ENCODE measurements around the gene ABCA9.
"Not testable (repeated sequence)": the region's sequence is repeated elsewhere in the genome, so short reads cannot be mapped to it uniquely, and the experiment has no call there.

ABCA9 gene

DNA sequence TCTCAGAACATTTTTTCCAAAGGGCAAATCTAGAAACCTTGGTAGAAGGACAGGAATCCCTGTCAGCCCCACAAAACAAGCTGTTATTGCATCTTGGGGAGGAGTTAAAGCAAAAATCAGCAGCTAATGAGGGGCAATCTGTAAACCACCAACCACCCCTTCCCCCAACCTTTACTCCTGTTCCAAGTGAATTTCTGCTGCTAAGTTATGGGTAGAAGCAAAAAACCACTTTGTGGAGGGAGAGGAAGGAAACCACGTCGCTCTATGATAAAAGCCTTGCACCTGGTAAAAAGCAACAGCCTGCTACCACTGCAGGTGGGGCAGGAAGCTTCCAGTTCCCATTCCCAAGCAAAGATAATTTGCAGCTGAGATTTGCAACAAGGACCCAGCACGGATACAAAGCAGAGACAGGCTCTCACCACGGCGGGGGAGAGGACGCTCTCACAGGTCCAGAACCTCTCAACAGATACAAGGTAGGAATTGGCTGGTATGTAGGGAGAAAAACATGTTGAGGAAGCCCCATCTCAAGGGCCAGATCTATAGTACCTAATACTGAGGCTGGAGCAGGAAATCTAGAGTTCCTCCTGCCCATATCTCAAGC, 116.2 kb downstream of the ABCA9 start:
- TF ChIP-seq, protein P1, sequence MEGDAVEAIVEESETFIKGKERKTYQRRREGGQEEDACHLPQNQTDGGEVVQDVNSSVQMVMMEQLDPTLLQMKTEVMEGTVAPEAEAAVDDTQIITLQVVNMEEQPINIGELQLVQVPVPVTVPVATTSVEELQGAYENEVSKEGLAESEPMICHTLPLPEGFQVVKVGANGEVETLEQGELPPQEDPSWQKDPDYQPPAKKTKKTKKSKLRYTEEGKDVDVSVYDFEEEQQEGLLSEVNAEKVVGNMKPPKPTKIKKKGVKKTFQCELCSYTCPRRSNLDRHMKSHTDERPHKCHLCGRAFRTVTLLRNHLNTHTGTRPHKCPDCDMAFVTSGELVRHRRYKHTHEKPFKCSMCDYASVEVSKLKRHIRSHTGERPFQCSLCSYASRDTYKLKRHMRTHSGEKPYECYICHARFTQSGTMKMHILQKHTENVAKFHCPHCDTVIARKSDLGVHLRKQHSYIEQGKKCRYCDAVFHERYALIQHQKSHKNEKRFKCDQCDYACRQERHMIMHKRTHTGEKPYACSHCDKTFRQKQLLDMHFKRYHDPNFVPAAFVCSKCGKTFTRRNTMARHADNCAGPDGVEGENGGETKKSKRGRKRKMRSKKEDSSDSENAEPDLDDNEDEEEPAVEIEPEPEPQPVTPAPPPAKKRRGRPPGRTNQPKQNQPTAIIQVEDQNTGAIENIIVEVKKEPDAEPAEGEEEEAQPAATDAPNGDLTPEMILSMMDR (IDR thresholded peaks at IDR 0.05; ENCODE audit: borderline replicate concordance, insufficient read depth, low read depth, low read length) = no peak

DNA sequence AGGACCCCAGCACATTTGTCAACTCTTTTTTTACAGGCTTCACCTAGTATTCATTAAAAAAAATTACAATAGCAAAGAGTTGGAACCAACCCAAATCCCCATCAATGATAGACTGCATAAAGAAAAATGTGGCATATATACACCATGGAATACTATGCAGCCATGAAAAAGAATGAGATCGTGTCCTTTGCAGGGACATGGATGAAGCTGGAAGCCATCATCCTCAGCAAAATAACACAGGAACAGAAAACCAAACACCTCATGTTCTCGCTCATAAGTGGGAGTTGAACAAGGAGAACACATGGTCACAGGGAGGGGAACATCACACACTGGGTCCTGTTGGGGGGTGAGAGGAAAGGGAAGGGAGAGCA, 116.9 kb downstream of the ABCA9 start:
- H3K4me3 ChIP-seq (ENCODE audit: low read depth, low read length) = not testable (repeated sequence)

More for the DNA sequence above, 116.2 kb downstream of the ABCA9 start:
- no peak overlapping the region for H3K4me3 ChIP-seq (ENCODE audit: low read depth, low read length)

DNA sequence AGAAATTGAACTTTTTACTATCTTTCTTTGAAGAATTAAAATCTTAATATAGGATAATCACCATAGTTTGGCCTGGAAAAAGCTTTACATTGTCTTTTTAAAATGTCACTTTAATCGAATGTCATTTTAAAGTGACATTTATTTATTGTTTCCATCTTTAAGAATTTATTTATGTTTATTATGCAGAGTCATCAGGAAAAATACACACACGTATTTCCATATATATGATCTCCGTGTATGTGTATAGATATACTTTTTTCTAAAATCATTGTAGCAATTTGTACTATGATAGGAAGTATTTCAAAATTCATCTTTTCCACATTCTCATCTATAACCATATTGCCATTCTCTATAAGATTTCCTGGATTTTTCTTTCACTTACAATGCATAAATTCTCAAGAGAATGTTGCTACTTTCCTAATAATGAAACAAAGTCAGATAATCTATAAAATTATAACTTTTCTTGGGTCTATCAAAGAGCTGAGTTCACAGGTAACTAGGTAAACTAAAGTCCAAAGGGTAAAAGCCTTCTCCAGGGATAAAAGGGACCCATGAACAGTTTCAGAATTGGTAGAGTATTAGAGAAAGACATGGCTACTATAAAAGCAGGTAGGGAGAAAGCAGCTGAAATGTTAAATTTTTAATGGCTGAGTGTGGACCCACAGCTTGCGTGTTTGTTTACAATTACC, 117.5 kb downstream of the ABCA9 start:
- TF ChIP-seq, protein P1 (IDR thresholded peaks at IDR 0.05; ENCODE audit: borderline replicate concordance, insufficient read depth, low read depth, low read length) = no peak
- H3K4me3 ChIP-seq (ENCODE audit: low read depth, low read length) = no peak overlapping the region

DNA sequence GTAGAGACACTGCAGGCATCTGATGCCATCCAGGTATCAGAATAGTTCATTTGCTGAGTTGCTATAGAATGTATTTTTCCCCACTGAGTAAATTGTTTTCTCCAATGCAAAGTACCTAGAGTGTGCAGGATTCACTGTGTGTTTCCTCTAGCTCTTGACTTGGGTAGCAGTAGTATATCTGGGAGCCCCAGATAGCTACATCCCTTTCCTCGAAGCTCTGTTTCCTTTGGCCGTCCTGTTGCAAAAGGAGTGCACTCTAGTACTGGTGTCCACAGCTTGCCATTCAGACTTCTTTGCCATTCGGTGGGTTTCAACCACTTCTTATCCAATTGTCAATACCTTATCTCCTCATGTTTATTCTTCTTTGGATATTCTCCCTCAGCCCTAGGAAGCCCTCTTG, 118.3 kb downstream of the ABCA9 start:
- TF ChIP-seq, protein P1 (IDR thresholded peaks at IDR 0.05; ENCODE audit: borderline replicate concordance, insufficient read depth, low read depth, low read length) = no peak

DNA sequence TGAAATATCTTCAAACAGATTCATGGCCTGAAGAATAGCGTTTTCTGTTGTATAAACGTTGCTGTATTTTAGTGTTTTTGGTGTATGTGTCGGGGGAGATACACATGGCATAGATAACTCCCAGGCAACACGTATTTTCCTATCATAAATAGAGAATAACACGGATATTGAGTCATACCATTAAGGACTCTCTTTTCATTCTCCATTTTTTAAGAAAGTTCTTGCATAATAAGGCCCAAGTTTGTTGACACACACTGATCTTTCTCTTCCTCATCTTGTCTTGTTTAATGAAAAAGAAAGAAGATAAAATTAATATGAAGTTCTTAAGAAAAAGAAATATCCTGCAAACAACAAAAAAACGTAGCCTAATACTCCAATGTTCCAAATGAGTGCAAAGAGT, 119.0 kb downstream of the ABCA9 start:
- H3K4me3 ChIP-seq (ENCODE audit: low read depth, low read length) = no peak overlapping the region
- TF ChIP-seq, protein P1 (IDR thresholded peaks at IDR 0.05; ENCODE audit: borderline replicate concordance, insufficient read depth, low read depth, low read length) = no peak

More for the DNA sequence above, 118.3 kb downstream of the ABCA9 start:
- no peak overlapping the region for H3K4me3 ChIP-seq (ENCODE audit: low read depth, low read length)

DNA sequence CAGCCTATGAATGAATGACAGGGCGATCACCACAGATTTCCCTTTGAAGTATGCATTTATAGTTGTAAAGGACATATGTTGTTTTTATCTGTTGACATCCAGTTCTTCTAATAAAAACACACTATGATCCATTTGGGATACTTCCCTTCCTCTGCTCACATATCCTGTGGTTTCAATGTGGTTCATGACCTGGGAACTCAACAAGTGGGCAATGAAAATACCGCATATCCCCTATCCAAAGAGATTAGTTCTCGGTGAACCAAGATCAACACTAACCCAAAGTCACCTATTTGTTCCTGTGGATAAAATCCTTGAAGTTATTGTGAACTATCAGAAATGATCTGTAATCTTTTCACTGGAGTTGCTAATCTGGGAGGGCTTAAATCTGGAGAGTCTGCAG, 121.5 kb downstream of the ABCA9 start:
- TF ChIP-seq, protein P1 (IDR thresholded peaks at IDR 0.05; ENCODE audit: borderline replicate concordance, insufficient read depth, low read depth, low read length) = no peak
- H3K4me3 ChIP-seq (ENCODE audit: low read depth, low read length) = no peak overlapping the region

DNA sequence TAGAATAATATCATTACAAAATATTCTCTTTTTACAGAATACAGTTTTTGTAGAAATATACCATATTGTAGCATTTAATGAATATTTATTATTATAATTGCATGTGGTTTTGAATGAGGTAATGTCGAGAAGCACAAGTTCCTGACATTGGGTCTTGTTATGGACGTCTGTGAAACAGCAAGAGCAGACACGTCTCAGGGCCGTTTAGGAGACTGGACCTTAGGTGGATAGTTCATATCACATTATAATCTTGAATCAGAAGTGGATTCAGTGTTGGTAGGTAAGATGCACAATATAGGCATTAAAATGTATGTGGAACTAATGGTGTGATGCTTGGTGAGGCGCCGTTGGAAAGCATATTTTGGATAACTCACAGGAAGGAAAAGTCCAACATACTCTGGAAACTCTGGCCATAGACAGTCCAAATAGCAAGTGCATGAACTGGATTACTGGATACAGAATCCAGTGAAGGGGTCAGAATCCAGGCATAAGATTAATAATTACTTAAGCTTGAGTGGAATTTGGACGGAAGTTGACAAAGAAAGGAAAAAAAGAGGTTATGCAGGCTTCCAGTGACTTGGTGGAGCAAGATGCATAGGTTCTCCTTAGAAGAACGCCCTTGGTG, 122.7 kb downstream of the ABCA9 start:
- TF ChIP-seq, protein P1 (IDR thresholded peaks at IDR 0.05; ENCODE audit: borderline replicate concordance, insufficient read depth, low read depth, low read length) = no peak
- H3K4me3 ChIP-seq (ENCODE audit: low read depth, low read length) = no peak overlapping the region

Data from GM12875 (cell line).